ACC112 (cell line): ENCODE measurements around the gene CEP131.

Experiments used
- H2AFZ ChIP-seq: fragments of 200-600 bp; sonication (generic); one replicate; pipeline ENCODE4 v1.6.0; 2017; ENCODE audit warnings: antibody characterized with exemption, low read length; ENCODE audit not compliant: unreplicated experiment
- H3K27ac ChIP-seq: fragments of 200-600 bp; sonication (generic); 2 replicates; pipeline ENCODE4 v1.5.1; 2014; ENCODE audit warnings: low read depth, mild to moderate bottlenecking, antibody characterized with exemption, low read length, moderate library complexity
- H3K27me3 ChIP-seq: fragments of 200-600 bp; sonication (generic); 2 replicates; pipeline ENCODE4 v1.6.1; 2014; ENCODE audit warnings: mild to moderate bottlenecking, antibody characterized with exemption, low read length, moderate library complexity, mixed read lengths; ENCODE audit not compliant: insufficient read depth
- H3K36me3 ChIP-seq: fragments of 200-600 bp; sonication (generic); 2 replicates; pipeline ENCODE4 v1.6.1; 2016; ENCODE audit warnings: mild to moderate bottlenecking, antibody characterized with exemption, low read length, moderate library complexity, mixed read lengths; ENCODE audit not compliant: insufficient read depth
- H3K4me1 ChIP-seq: fragments of 200-600 bp; sonication (generic); one replicate; pipeline ENCODE4 v1.6.1; 2016; ENCODE audit warnings: low read length, mixed read lengths; ENCODE audit not compliant: insufficient read depth, unreplicated experiment, control insufficient read depth
- H3K4me3 ChIP-seq: fragments of 200-600 bp; sonication (generic); 2 replicates; pipeline ENCODE4 v1.5.1; 2014; ENCODE audit warnings: mild to moderate bottlenecking, low read depth, low read length
- H3K79me2 ChIP-seq: fragments of 200-600 bp; sonication (generic); one replicate; pipeline ENCODE4 v1.6.0; 2016; ENCODE audit warnings: low read length; ENCODE audit not compliant: control insufficient read depth, unreplicated experiment, insufficient read depth

Gene CEP131

DNA sequence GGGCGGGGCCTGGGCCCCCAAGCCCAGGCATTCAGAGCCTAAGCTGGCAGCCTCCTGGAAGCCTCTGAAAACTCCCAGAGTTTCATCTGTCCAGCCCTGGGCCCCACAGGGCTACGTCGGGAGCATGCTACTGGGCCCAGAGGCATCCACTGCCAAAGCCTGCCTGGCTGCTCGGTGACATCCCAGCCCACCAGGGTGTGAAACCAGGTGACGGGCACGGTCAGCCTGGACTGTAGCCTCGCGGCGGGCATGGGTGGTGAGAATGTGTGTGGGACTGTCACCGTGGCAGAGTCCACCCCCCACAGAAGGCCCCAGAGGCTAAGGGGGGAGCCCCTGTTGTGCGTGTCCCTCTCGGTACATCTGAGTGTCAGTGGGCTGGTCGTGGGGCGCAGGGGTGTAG, 31.1 kb downstream of the CEP131 start:
- Histone ChIP-seq H2AFZ (no peak overlapping the region), H3K36me3 (no peaks in the 10 kb centered on the region), H3K27ac (no peak overlapping the region), H3K4me3 (no peak overlapping the region), H3K4me1 (no peaks in the 10 kb centered on the region), H3K27me3 (no peaks in the 10 kb centered on the region), H3K79me2 (no peaks in the 10 kb centered on the region)

DNA sequence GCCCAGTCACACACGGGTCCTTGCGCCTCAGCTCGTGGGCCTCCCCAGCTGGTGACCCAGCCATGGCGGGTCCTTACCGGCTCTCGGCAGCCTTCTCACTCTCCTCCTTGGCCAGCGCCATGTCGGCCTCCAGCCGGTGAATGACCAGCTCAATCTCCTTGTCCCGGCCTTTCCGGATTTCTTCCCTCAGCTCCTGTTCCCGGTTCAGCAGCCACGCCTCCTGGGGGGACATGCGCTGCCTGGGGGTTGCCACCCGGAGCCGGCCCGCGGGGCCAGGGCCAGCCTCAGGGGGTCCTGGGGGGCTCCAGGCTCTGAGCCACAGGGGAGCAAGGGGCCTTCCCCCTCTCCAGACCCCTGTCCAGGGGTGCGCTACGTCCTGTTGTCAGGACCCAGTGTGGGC, 31.6 kb downstream of the CEP131 start:
- Histone ChIP-seq H3K27ac (no peak overlapping the region), H3K4me1 (no peaks in the 10 kb centered on the region), H3K79me2 (no peaks in the 10 kb centered on the region), H2AFZ (no peak overlapping the region), H3K27me3 (no peaks in the 10 kb centered on the region), H3K36me3 (no peaks in the 10 kb centered on the region), H3K4me3 (no peak overlapping the region)

- Histone ChIP-seq H3K27ac (no peak overlapping the region), H3K79me2 (no peaks in the 10 kb centered on the region), H3K4me1 (no peaks in the 10 kb centered on the region), H3K4me3 (no peak overlapping the region), H2AFZ (no peak overlapping the region), H3K36me3 (no peaks in the 10 kb centered on the region), H3K27me3 (no peaks in the 10 kb centered on the region)
Observed at GRCh38 chr17:81190591-81190990, 32.2 kb downstream of the CEP131 start.

- Histone ChIP-seq H3K27ac (no peak overlapping the region), H3K27me3 (no peaks in the 10 kb centered on the region), H3K4me1 (no peaks in the 10 kb centered on the region), H3K36me3 (no peaks in the 10 kb centered on the region), H3K4me3 (no peak overlapping the region), H2AFZ (no peak overlapping the region), H3K79me2 (no peaks in the 10 kb centered on the region)
Observed at GRCh38 chr17:81189670-81190530, 32.9 kb downstream of the CEP131 start.

- no peak overlapping the region for H2AFZ ChIP-seq
- no peak overlapping the region for H3K4me3 ChIP-seq
- no peaks in the 10 kb centered on the region for H3K36me3 ChIP-seq
- H3K4me1 ChIP-seq: no peaks in the 10 kb centered on the region
- H3K79me2 ChIP-seq: no peaks in the 10 kb centered on the region
- H3K27ac ChIP-seq: no peak overlapping the region
- peaks cover 3% of the 10 kb centered on the region; the same call in 1 of the 2 replicates for H3K27me3 ChIP-seq
Observed at GRCh38 chr17:81189016-81189415, 33.7 kb downstream of the CEP131 start.

DNA sequence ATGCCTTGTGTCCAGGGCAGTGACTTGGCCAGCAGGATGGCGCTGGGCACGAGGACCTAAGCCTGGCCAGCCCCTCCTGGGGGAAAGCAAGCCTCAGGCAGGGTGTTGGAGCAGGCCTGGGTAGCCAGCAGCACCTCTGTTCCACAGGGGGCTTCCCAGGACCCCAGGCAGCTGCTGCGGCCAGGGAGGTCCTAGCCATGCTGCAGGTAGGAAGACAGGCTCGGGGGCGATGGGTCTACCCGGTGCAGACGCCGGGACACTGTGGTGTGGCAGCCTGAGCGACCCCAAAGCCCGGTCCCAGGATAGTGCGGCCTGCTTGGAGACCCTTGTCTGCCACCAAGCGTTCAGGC, 34.3 kb downstream of the CEP131 start:
- H3K4me3 ChIP-seq: no peak overlapping the region
- no peaks in the 10 kb centered on the region for H3K36me3 ChIP-seq
- H3K27ac ChIP-seq: no peak overlapping the region
- peaks cover 3% of the 10 kb centered on the region; the same call in 1 of the 2 replicates for H3K27me3 ChIP-seq
- H3K4me1 ChIP-seq: no peaks in the 10 kb centered on the region
- H2AFZ ChIP-seq: no peak overlapping the region
- no peaks in the 10 kb centered on the region for H3K79me2 ChIP-seq

- H3K27ac ChIP-seq: no peak overlapping the region
- H3K79me2 ChIP-seq: no peaks in the 10 kb centered on the region
- H2AFZ ChIP-seq: no peak overlapping the region
- no peaks in the 10 kb centered on the region for H3K36me3 ChIP-seq
- peaks cover 3% of the 10 kb centered on the region; the same call in 1 of the 2 replicates for H3K27me3 ChIP-seq
- H3K4me3 ChIP-seq: no peak overlapping the region
- no peaks in the 10 kb centered on the region for H3K4me1 ChIP-seq
Observed at GRCh38 chr17:81187586-81188490, 34.9 kb downstream of the CEP131 start.

- H3K27me3 ChIP-seq: peaks cover 3% of the 10 kb centered on the region; the same call in 1 of the 2 replicates
- H3K4me3 ChIP-seq: no peak overlapping the region
- H3K27ac ChIP-seq: no peak overlapping the region
- H3K36me3 ChIP-seq: no peaks in the 10 kb centered on the region
- H3K79me2 ChIP-seq: no peaks in the 10 kb centered on the region
- H3K4me1 ChIP-seq: no peaks in the 10 kb centered on the region
- no peak overlapping the region for H2AFZ ChIP-seq
Observed at GRCh38 chr17:81187120-81187519, 35.6 kb downstream of the CEP131 start.

DNA sequence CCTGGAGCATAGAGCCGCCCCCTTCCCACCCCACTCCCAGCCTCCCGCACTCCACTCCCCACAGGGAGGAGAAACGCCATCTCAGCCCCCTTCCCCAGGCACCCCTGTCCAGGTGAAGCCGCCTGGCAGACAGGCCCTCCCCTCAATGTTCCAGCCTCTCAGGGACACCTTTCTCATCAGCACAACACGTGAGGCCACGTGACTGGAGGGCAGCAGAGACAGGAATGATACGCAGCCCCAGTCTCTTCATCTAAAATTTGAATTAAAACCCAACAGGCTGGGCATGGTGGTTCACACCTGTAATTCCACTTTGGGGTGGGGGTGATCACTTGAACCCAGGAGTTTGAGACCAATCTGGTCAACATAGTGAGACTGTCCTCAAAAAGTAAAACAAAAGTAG, 36.6 kb downstream of the CEP131 start:
- Histone ChIP-seq H3K36me3 (no peaks in the 10 kb centered on the region), H3K27me3 (peaks cover 3% of the 10 kb centered on the region; the same call in 1 of the 2 replicates)

GRCh38 chr17:81184555-81184954, 38.2 kb downstream of the CEP131 start:
- peaks cover 3% of the 10 kb centered on the region; the same call in 1 of the 2 replicates for H3K27me3 ChIP-seq
- H3K36me3 ChIP-seq: no peaks in the 10 kb centered on the region
- no peak overlapping the region for H2AFZ ChIP-seq

More for the DNA sequence above, 36.6 kb downstream of the CEP131 start:
- H2AFZ ChIP-seq: no peak overlapping the region
- no peaks in the 10 kb centered on the region for H3K4me1 ChIP-seq
- H3K79me2 ChIP-seq: no peaks in the 10 kb centered on the region
- H3K27ac ChIP-seq: no peak overlapping the region
- no peak overlapping the region for H3K4me3 ChIP-seq

More at GRCh38 chr17:81184555-81184954, 38.2 kb downstream of the CEP131 start:
- Histone ChIP-seq H3K4me3 (no peak overlapping the region), H3K27ac (no peak overlapping the region), H3K4me1 (no peaks in the 10 kb centered on the region), H3K79me2 (no peaks in the 10 kb centered on the region)
